Transverse colon (tissue), 4 donors: ENCODE data around the gene MDM2. TPM values are rescaled to one million over a fixed set of nuclear protein-coding genes. Genes with fewer than 3 reads are reported as not detected.

ENCODE experiments used
- DNase-seq: peaks from one replicate; pipeline ENCODE4 v3.0.0-alpha.2; 2019
- H3K27ac ChIP-seq, 4 donors: fragments of 200-600 bp; sonication (generic); 2 replicates each; pipeline ENCODE4 v1.5.1; 2016 to 2018; ENCODE audit warnings: inconsistent platforms in 4 of 4
- H3K27me3 ChIP-seq: fragments of 200-600 bp; sonication (generic); 2 replicates; pipeline ENCODE4 v1.5.1; 2017; ENCODE audit warnings: inconsistent platforms
- H3K36me3 ChIP-seq, 4 donors: fragments of 200-600 bp; sonication (generic); 2 replicates each; pipeline ENCODE4 v1.5.1; 2017 to 2019; ENCODE audit warnings: inconsistent platforms in 4 of 4
- H3K4me1 ChIP-seq, 4 donors: fragments of 200-600 bp; sonication (generic); 2 replicates each; pipeline ENCODE4 v1.5.1; 2017 to 2020; ENCODE audit warnings: inconsistent platforms in 4 of 4
- H3K4me3 ChIP-seq, 4 donors: fragments of 200-600 bp; sonication (generic); 1 replicate in 1 of 4; 2 replicates in 3 of 4; pipeline versions ENCODE4 v1.5.1 to v1.6.1; 2017 to 2019; ENCODE audit warnings: inconsistent platforms in 4 of 4
- H3K9me3 ChIP-seq, 2 donors: fragments of 200-600 bp; sonication (generic); 2 replicates each; pipeline ENCODE4 v1.5.1; 2017 to 2019; ENCODE audit warnings: inconsistent platforms in 2 of 2
- EP300 ChIP-seq: sonication (generic); formaldehyde crosslinking; IDR thresholded peaks from one replicate; pipeline ENCODE4 v1.6.1; 2017; ENCODE audit warnings: antibody characterized with exemption, low read depth
- POLR2A ChIP-seq: fragments of 450-650 bp; IDR thresholded peaks from one replicate; pipeline ENCODE4 v1.6.1; 2016; ENCODE audit warnings: antibody characterized with exemption, mild to moderate bottlenecking, moderate library complexity
- POLR2AphosphoS5 ChIP-seq, 3 donors: sonication (generic); formaldehyde crosslinking; IDR thresholded peaks; one replicate each; pipeline ENCODE4 v1.6.1; 2016; ENCODE audit warnings: antibody characterized with exemption in 3 of 3
- WGBS, 2 donors: methylation state at CpG; one replicate each; pipeline ENCODE4 v1.1.5; 2018; ENCODE audit warnings: low coverage in 1 of 2; 5-methylcytosine and 5-hydroxymethylcytosine counted together
- in situ Hi-C, 4 donors: fragments of 200-750 bp; cut with MboI; loops; one replicate each; pipeline versions ENCODE4 v1.15.0 to v1.15.1; 2017; ENCODE audit warnings: low sequenced_read_pairs in 3 of 4, low pct_ligation_motif_present in 1 of 4, low pct_unique_long_range_greater_than_20kb in 1 of 4
- intact Hi-C: fragments of 100-400 bp; cut with DNase I; formaldehyde crosslinking; loops from one replicate; pipeline ENCODE4 v1.15.1; 2023; ENCODE audit warnings: low total_unique reads
- total RNA-seq, 4 donors: library from RNA; depleted of rRNA; stranded (reverse); fragments of >200 nt; gene quantifications; one replicate each; pipeline ENCODE4 v1.1.0, GENCODE V29; 2016
- TF ChIP-seq, protein P1 (sequence below), 5 experiments: fragments of 200-600 bp in 3 of 5; fragments of 450-650 bp in 2 of 5; sonication (generic) in 3 of 5; IDR thresholded peaks; 1 replicate in 2 of 5; 2 replicates in 3 of 5; pipeline ENCODE4 v1.5.1; 2016 to 2017; ENCODE audit warnings: antibody characterized with exemption in 5 of 5, inconsistent platforms in 3 of 5, mild to moderate bottlenecking in 2 of 5, moderate library complexity in 1 of 5

The MDM2 gene
- total RNA-seq, 4 donors from 2014 or later, result 45.7 to 291 (median 220) TPM

DNA sequence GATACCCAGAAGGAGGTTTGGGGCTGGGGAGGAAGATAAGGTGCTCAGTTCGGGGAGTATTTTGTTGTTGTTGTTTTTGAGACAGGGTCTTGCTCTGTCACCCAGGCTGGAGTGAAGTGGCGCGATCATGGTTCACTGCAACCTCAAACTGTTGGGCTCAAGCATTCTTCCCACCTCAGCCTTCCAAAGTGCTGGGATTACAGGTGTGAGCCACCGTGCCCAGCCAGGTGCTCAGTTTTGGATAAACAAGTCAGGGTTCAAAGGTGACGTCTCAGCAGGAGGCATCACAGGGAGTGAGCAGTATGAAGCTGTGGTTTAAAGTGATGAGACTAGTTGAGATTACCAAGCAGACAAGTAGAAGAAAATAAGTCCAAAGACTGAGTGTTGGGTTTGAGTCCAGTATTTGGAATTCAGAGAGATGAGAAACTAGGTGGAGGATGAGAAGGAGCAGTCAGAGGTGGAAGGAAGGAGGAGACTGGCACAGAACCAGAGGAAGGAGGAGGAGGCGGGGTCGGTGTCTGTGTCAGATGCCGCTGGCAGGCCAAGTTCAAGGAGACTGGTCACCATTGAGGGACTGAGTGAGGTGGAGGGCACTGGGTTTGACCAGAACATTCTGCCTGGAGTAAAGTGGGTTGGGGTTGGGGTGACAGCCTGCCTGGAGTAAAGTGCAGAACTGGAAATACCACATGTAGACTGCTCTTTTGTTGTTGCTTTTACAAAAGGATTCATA is 45.9 kb upstream of the MDM2 start:
- 80 to 86% methylated on average over 4 to 8 of the region's 8 CpGs for WGBS, 2 donors
- Histone ChIP-seq H3K27me3 (no peaks in the 10 kb centered on the region), H3K4me3 (no peak overlapping the region), H3K27ac (no peak overlapping the region), H3K36me3 (no peaks in the 10 kb centered on the region), H3K4me1 (no peaks in the 10 kb centered on the region), H3K9me3 (no peaks in the 10 kb centered on the region)
- intact Hi-C loops (no loop called here), in situ Hi-C loops (no loop called here)
- TF ChIP-seq POLR2AphosphoS5 (IDR thresholded peaks at IDR 0.05) (no peak), EP300 (no peak), POLR2A (no peak)
- TF ChIP-seq, protein P1, sequence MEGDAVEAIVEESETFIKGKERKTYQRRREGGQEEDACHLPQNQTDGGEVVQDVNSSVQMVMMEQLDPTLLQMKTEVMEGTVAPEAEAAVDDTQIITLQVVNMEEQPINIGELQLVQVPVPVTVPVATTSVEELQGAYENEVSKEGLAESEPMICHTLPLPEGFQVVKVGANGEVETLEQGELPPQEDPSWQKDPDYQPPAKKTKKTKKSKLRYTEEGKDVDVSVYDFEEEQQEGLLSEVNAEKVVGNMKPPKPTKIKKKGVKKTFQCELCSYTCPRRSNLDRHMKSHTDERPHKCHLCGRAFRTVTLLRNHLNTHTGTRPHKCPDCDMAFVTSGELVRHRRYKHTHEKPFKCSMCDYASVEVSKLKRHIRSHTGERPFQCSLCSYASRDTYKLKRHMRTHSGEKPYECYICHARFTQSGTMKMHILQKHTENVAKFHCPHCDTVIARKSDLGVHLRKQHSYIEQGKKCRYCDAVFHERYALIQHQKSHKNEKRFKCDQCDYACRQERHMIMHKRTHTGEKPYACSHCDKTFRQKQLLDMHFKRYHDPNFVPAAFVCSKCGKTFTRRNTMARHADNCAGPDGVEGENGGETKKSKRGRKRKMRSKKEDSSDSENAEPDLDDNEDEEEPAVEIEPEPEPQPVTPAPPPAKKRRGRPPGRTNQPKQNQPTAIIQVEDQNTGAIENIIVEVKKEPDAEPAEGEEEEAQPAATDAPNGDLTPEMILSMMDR (IDR thresholded peaks at IDR 0.05), result no peak
- no peak for DNase-seq

DNA sequence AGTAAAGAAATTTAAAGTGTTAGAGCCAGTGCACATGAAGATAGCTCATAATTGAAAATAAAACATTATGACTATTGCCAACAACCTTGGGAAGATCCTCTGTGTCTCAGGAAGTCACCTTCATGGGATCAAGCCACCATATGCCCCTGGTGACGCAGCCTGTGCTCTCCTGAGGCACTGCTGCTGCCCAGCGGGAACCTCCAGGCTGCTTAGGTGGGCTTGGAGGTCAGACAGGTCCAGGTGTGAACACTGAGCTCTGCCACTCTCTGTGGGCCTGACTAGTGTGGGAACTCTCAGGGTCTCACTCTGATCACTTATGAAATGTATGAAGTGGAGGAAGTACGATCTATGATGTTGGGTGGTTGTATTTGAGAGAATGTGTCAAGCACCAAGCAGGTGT is 45.3 kb upstream of the MDM2 start:
- no peak for DNase-seq
- in situ Hi-C loops (no loop called here), intact Hi-C loops (no loop called here)
- H3K4me1 ChIP-seq, result no peaks in the 10 kb centered on the region
- no peaks in the 10 kb centered on the region for H3K27me3 ChIP-seq
- H3K36me3 ChIP-seq, result no peaks in the 10 kb centered on the region
- 93% methylated on average over 3 of the region's 3 CpGs; no CpG with 5 or more reads in 1 of the 2 donors for WGBS, 2 donors
- TF ChIP-seq EP300 (no peak), POLR2AphosphoS5 (IDR thresholded peaks at IDR 0.05) (no peak), POLR2A (no peak)
- TF ChIP-seq, protein P1 (IDR thresholded peaks at IDR 0.05), result no peak
- no peak overlapping the region for H3K27ac ChIP-seq
- no peaks in the 10 kb centered on the region for H3K9me3 ChIP-seq
- no peak overlapping the region for H3K4me3 ChIP-seq

DNA sequence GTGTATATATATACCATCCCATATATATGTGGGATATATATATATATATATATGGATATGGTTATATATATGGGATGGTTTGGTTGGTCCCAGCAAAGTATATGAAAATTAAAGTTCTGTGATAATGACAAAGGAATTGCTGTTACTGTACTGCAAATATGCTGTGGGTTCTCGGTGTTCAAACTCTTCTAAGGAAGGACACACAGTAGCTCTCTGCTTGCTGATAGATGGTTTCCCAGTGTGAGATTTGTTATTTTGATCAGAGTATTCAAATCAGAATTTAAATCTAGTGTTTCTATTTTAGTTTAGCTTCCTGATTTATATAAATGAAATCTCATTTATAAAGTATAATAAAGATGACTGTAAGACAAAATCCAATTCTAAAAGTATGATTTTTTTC is 42.3 kb upstream of the MDM2 start:
- Histone ChIP-seq H3K36me3 (no peaks in the 10 kb centered on the region), H3K27ac (no peak overlapping the region), H3K4me3 (no peak overlapping the region), H3K4me1 (no peaks in the 10 kb centered on the region), H3K9me3 (no peaks in the 10 kb centered on the region), H3K27me3 (no peaks in the 10 kb centered on the region)
- DNase-seq, result no peak
- TF ChIP-seq POLR2AphosphoS5 (IDR thresholded peaks at IDR 0.05) (no peak), EP300 (no peak), POLR2A (no peak)
- TF ChIP-seq, protein P1 (IDR thresholded peaks at IDR 0.05), result no peak
- WGBS, 2 donors, result 78 to 100% methylated on average over 1 of the region's 1 CpG
- in situ Hi-C loops, result no loop called here
- intact Hi-C loops, result no loop called here

DNA sequence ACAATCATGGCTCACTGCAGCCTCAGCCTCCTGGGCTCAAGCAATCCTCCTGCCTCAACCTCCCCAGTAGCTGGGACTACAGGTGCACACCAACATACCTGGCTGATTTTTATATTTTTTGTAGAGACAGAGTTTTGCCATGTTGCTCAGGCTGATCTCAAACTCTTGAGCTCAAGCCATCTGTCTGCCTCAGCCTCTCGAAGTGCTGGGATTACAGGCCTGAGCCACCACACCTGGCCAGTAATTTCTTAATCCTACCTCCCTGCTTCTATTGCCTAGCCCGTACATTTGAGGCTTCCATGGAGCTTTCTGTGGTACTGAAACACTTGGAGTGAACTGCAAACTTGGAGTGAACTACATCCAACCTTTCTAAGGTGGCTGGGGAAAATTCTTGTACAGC is 41.3 kb upstream of the MDM2 start:
- Histone ChIP-seq H3K4me3 (no peak overlapping the region), H3K27me3 (no peaks in the 10 kb centered on the region), H3K4me1 (no peaks in the 10 kb centered on the region), H3K9me3 (no peaks in the 10 kb centered on the region), H3K36me3 (no peaks in the 10 kb centered on the region), H3K27ac (no peak overlapping the region)
- DNase-seq, result no peak
- TF ChIP-seq POLR2AphosphoS5 (IDR thresholded peaks at IDR 0.05) (no peak), POLR2A (no peak), EP300 (no peak)
- TF ChIP-seq, protein P1 (IDR thresholded peaks at IDR 0.05), result no peak
- WGBS, 2 donors, result 80 to 93% methylated on average over 1 to 2 of the region's 2 CpGs
- intact Hi-C loops (no loop called here), in situ Hi-C loops (no loop called here)
